D721Med (cell line): Measurements from ENCODE around the gene UBALD1.

Experiments used
- DNase-seq: peaks from one replicate; pipeline ENCODE4 v3.0.0; 2011; ENCODE audit warnings: low spot score; ENCODE audit not compliant: insufficient read length
- FAIRE-seq: peaks from 2 replicates; lab custom pipeline; 2011; peaks lifted over from hg19 to GRCh38; lab: Jason Lieb, UNC
- CTCF ChIP-seq: IDR thresholded peaks from 2 replicates; pipeline ENCODE4 v1.5.1; 2012; ENCODE audit warnings: mild to moderate bottlenecking, control low read depth; ENCODE audit not compliant: insufficient read depth; ENCODE audit errors: missing control alignments

Gene UBALD1

GRCh38 chr16:4633910-4634635 lies 19.4 kb upstream of the UBALD1 start:
- DNase-seq: no peak
- no peak for FAIRE-seq
- no peak for TF ChIP-seq CTCF

GRCh38 chr16:4631444-4631843 lies 16.8 kb upstream of the UBALD1 start:
- no peak for TF ChIP-seq CTCF
- no peak for FAIRE-seq
- no peak for DNase-seq

- TF ChIP-seq CTCF: no peak
- DNase-seq: no peak
These were observed 13.6 kb upstream of the UBALD1 start for GRCh38 chr16:4628283-4628682.

GRCh38 chr16:4626396-4626795 lies 11.7 kb upstream of the UBALD1 start:
- no peak for TF ChIP-seq CTCF
- no peak for DNase-seq
- FAIRE-seq: no peak

More at GRCh38 chr16:4628283-4628682, 13.6 kb upstream of the UBALD1 start:
- no peak for FAIRE-seq

GRCh38 chr16:4625560-4626159 lies 11.0 kb upstream of the UBALD1 start:
- no peak for DNase-seq
- no peak for FAIRE-seq
- no peak for TF ChIP-seq CTCF

- FAIRE-seq (no peak), DNase-seq (no peak)
- no peak for TF ChIP-seq CTCF
These were observed 10.3 kb upstream of the UBALD1 start for GRCh38 chr16:4624827-4625559.
